GM21381 (cell line): Measurements from ENCODE around the gene HCFC1R1.
A peak's percentile ranks its signal among the peaks of the same experiment; 100 is the strongest.

Experiments used
- ATAC-seq: cut with Tn5 transposase; IDR thresholded peaks from one replicate; pipeline ENCODE4 v1.9.1; 2021; ENCODE audit warnings: mild to moderate bottlenecking, moderate library complexity; ENCODE audit not compliant: unreplicated experiment

Gene HCFC1R1

DNA sequence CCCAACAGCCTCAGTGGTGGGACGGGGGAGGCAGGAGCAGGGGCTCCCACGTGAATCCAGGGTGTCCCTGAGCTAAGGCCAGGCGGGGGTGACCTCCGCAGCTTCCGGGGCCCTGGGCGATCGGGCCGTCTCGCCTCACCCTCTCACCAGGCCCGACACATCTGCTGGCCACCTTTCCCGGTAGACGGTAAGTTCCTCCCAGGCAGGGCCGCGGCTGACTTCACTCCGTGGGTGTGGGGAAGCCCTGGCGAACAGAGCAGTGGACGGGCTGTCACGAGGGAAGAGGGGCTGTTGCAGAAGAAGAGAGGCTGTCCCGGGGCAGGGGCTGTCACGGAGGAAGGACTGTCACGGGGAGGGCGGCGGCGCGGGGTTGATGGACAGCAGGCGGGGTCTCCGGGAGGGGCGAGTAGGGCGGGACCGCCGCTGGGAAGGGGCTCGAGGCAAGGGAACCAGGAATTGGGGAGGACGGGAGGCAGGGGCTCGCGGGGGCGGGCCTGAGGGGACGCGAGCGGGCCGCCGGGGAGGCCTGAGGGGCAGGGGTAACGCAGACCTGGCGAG lies 44.0 kb downstream of the HCFC1R1 start:
- peak; percentile 15 for ATAC-seq

- ATAC-seq: no peak
Measured at GRCh38 chr16:2977440-2977839, 46.3 kb downstream of the HCFC1R1 start.

- ATAC-seq: no peak
Measured at GRCh38 chr16:2976673-2977072, 47.1 kb downstream of the HCFC1R1 start.

DNA sequence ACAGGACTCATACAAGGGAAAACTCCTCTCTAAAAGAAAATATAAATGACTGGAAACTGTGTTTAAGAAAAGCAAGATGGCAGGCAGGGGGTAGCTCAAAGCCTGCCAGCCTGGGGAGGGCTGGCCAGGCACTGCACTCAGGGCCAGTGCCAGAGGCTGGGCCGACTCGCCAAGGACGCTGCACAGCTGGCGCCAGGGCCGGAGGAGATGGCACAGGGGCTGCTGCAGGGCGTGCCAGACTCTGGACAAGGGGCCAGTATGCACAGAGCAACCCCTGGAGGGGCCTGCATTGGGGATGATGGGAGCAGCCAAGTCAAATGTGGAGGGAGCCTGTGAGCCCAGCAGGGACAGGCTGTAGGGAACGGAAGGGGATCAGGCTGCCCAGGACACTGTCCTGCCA lies 47.5 kb downstream of the HCFC1R1 start:
- no peak for ATAC-seq

DNA sequence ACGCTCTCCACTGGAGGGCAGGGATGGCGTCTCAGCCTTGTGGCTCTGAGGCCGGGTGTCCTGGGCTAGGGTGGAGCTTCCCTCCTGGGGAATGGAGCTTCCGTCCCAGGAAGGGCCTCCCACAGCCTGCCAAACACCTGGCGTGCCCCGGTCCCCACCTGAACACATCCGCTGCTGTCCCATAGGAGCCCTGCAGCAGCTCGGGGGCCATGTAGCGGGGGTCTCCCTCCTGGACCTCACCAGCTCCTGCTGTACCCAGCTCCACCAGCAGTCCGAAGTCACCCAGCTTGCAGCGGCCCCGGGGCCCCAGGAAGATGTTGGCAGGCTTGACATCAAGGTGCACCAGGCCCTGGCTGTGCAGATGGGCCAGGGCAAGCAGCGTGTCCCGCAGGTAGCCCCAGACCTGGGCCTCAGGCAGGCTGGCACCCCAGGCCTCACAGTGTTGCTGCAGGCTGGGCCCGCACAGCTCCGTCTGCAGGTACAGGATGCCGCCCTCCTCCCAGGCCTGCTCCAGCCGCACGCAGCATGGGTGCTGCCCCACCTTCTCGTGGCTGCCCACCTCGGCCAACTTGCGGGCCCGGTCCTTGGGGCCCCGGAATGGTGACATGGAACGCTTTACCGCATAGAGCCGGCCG lies 48.5 kb downstream of the HCFC1R1 start:
- ATAC-seq: no peak

GRCh38 chr16:2974319-2975056 lies 49.3 kb downstream of the HCFC1R1 start:
- no peak for ATAC-seq

GRCh38 chr16:2973605-2974318 lies 50.0 kb downstream of the HCFC1R1 start:
- ATAC-seq: no peak

DNA sequence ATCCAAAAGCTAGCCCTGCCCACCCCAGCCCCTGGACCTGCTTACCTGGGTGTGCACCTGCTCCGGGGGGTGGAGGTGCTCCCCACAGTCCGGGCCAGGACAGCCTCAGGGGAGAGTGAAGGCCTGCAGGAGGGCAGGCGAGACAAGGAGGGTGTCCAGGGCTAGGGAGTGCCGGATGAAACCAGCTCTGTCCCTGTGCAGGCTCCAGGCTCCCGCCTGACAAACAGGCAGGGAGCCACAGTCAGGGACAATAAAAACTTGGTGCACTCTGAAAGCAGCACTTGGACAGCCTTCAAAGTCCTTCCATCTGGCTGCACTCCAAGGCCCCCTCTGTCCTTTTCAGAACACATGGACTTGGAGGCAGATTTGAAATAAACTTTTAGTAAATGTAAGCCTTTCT lies 50.6 kb downstream of the HCFC1R1 start:
- no peak for ATAC-seq
